ENCODE measurements around the gene TUBG1. TPM values are rescaled to one million over a fixed set of nuclear protein-coding genes. Genes with fewer than 3 reads are reported as not detected.
"Not testable (repeated sequence)": the region's sequence is repeated elsewhere in the genome, so short reads cannot be mapped to it uniquely, and the experiment has no call there.

TUBG1 gene
- total and polyA plus RNA-seq, 8 donors, result 10.5 to 79.9 (median 23.2) TPM

DNA sequence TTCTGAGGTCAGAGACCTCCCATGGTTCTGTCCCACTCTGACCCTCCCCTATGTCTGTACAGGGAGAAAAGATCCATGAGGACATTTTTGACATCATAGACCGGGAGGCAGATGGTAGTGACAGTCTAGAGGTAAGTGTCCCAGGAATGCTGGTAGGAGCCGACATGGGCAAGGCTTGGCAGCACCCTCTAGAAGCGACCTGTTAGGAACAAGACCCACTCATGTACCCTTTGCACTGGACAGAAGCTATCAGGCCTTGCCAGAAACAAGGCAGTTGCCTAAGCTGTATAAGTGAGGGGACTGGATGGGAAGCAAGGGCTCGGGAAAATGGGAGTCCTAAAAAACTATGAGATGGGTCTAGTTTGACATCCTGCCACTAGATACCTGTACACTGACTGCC, 2.5 kb downstream of the TUBG1 start:
- H3K36me3 ChIP-seq, result peaks cover 0 to 36% (median 9%) of the 10 kb centered on the region in 3 donors
- DNase-seq (no peak), ATAC-seq (no peak), FAIRE-seq (no peak)
- no peaks in the 10 kb centered on the region for H3K9me3 ChIP-seq
- no peak for TF ChIP-seq CTCF (IDR thresholded peaks at IDR 0.05)
- no peak overlapping the region for H3K4me3 ChIP-seq
- peaks cover 4 to 21% (median 16%) of the 10 kb centered on the region in 3 donors for H3K4me1 ChIP-seq
- no peaks in the 10 kb centered on the region for H3K27me3 ChIP-seq
- H3K27ac ChIP-seq, result no peak overlapping the region
- 92 to 99% methylated on average over 4 of the region's 4 CpGs for WGBS, 2 donors
- intact Hi-C loops (cut with DNase I), result no loop called here

- ATAC-seq (no peak), DNase-seq (peak in 1 of 6 donors; percentile 41), FAIRE-seq (no peak)
- TF ChIP-seq CTCF (IDR thresholded peaks at IDR 0.05), result no peak
- H3K9me3 ChIP-seq, result no peaks in the 10 kb centered on the region
- intact Hi-C loops (cut with DNase I), result no loop called here
- 95 to 96% methylated on average over 17 of the region's 17 CpGs for WGBS, 2 donors
- H3K4me1 ChIP-seq, result peaks cover 11 to 17% (median 15%) of the 10 kb centered on the region in 3 donors
- H3K36me3 ChIP-seq, result peaks cover 0 to 36% (median 9%) of the 10 kb centered on the region in 3 donors
- no peak overlapping the region for H3K27ac ChIP-seq
- no peaks in the 10 kb centered on the region for H3K27me3 ChIP-seq
- H3K4me3 ChIP-seq, result no peak overlapping the region
Observed at GRCh38 chr17:42613699-42614295, 4.3 kb downstream of the TUBG1 start.

- Histone ChIP-seq H3K27me3 (no peaks in the 10 kb centered on the region), H3K4me1 (peaks cover 13 to 27% (median 23%) of the 10 kb centered on the region in 3 donors), H3K36me3 (peaks cover 0 to 30% (median 9%) of the 10 kb centered on the region in 3 donors), H3K27ac (peak overlapping the region; percentile 46 to 85 (median 60)), H3K4me3 (no peak overlapping the region), H3K9me3 (no peaks in the 10 kb centered on the region)
- TF ChIP-seq CTCF (IDR thresholded peaks at IDR 0.05), result peak in 1 of 4 donors; percentile 2
- DNase-seq, result peak in 3 of 6 donors; percentile 37 to 60 (median 50)
- intact Hi-C loops (cut with DNase I), result no loop called here
- WGBS, 2 donors, result 37 to 40% methylated on average over 4 of the region's 4 CpGs
- ATAC-seq, result peak; percentile 24 to 27 (median 26)
- FAIRE-seq, result no peak
Observed at GRCh38 chr17:42617956-42618431, 8.5 kb downstream of the TUBG1 start.

DNA sequence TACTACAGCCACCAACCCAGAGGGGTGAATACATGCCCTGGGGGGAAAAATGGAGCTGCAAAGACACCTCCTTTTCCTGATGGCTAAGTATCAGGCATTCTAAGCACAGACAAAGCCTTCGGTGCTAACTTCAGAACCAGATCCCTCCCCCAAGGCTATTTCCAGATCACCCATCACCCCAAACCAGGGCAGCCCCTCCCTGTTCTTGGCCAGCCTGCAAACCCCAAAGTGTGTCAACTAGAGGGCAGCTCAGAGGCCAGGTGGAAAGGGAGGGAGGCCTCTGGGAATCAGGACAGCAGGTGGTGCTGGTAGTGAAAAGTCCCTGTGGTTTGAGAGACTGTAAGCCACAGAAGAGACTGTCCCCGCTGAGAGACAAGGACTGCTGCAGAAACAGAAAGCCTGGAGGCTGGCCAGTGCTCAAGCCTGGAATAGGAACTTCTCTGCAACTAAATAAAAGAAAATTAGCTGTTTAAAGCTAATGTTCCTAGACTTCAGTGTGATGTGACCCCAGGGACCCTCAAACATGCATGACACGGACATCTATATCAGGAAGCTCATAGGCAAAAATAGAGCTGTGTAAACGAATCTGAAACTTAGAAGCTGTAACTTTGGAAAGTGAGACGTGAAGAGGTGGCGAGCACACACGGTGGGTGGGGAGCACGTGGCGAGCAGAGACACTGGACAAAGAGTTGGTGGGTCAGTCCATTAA, 9.1 kb downstream of the TUBG1 start:
- 25 to 26% methylated on average over 9 of the region's 9 CpGs for WGBS, 2 donors
- TF ChIP-seq CTCF (IDR thresholded peaks at IDR 0.05), result peak in 2 of 4 donors; percentile 11 to 19
- Histone ChIP-seq H3K9me3 (no peaks in the 10 kb centered on the region), H3K4me1 (peaks cover 18 to 29% (median 27%) of the 10 kb centered on the region in 3 donors), H3K4me3 (no peak overlapping the region), H3K36me3 (peaks cover 0 to 24% (median 9%) of the 10 kb centered on the region in 3 donors), H3K27ac (peak overlapping the region; percentile 46 to 85 (median 60)), H3K27me3 (no peaks in the 10 kb centered on the region)
- DNase-seq (peak; percentile 67 to 87 (median 85)), ATAC-seq (peak; percentile 90 to 96 (median 96)), FAIRE-seq (no peak)
- intact Hi-C loops (cut with DNase I), result no loop called here

- not testable (repeated sequence) for ATAC-seq, DNase-seq, FAIRE-seq, H3K36me3 ChIP-seq, H3K27me3 ChIP-seq, H3K9me3 ChIP-seq, H3K4me3 ChIP-seq, H3K27ac ChIP-seq
- intact Hi-C loops (cut with DNase I), result loop anchor here in 2 of 3 donors (5.0 to 10.0 kb wide), 2 partner anchors 50 to 53 kb away; partner anchors contain the start of gene PLEKHH3 (in 1 of the 2)
- H3K4me1 ChIP-seq, result peaks cover 27 to 37% (median 31%) of the 10 kb centered on the region in 3 donors
- 89 to 92% methylated on average over 3 of the region's 3 CpGs for WGBS, 2 donors
Observed at GRCh38 chr17:42621987-42622386, 12.5 kb downstream of the TUBG1 start.
